Measurements from ENCODE around the gene IL21R.

- no peak for TF ChIP-seq TAF1 (IDR thresholded peaks at IDR 0.05; ENCODE audit: low read depth, low read length)
- no peak for TF ChIP-seq POLR2AphosphoS5 (IDR thresholded peaks at IDR 0.05; ENCODE audit: low read depth, low read length)
- TF ChIP-seq POLR2A (IDR thresholded peaks at IDR 0.05; ENCODE audit: low read depth, low read length): no peak
Observed at GRCh38 chr16:27498031-27498825, 96.3 kb downstream of the IL21R start.

Measured in GM12891 (cell line).